Endothelial cell of umbilical vein (primary cell): ENCODE data around the gene TCF25. TPM values are rescaled to one million over a fixed set of nuclear protein-coding genes. Genes with fewer than 3 reads are reported as not detected.

Source experiments
- BruUV-seq: library from RNA; stranded (reverse); fragments of 400-500 nt; replicated peaks from 2 replicates; lab custom pipeline; 2021; lab: Mats Ljungman, UMichigan
- CTCF ChIA-PET: fragments of 300-600, 350-600 bp; sonication (Branson Sonifier 250); formaldehyde crosslinking; loops from one replicate; lab custom pipeline; 2021; ENCODE audit warnings: antibody characterized with exemption, inconsistent platforms; lab: Charles Lee
- POLR2A ChIA-PET: fragments of 300-600, 350-600 bp; sonication (Branson Sonifier 250); formaldehyde crosslinking; loops from one replicate; lab custom pipeline; 2021; ENCODE audit warnings: antibody characterized with exemption, inconsistent platforms; lab: Charles Lee
- DNase-seq: peaks from one replicate; pipeline ENCODE4 v3.0.0-alpha.2; 2011; ENCODE audit warnings: low read depth, low spot score
- FAIRE-seq: peaks from 2 replicates; lab custom pipeline; 2011; peaks lifted over from hg19 to GRCh38; lab: Jason Lieb, UNC
- H2AFZ ChIP-seq: 2 replicates; pipeline ENCODE4 v1.6.0; 2012; ENCODE audit warnings: low read depth, low read length, control low read depth, inconsistent platforms
- H3K27ac ChIP-seq: 2 replicates; pipeline ENCODE4 v1.5.1; 2011; ENCODE audit warnings: low read depth, mild to moderate bottlenecking, control low read depth, low read length, moderate library complexity; ENCODE audit not compliant: insufficient read depth
- H3K27me3 ChIP-seq, 2 experiments: 2 replicates each; pipeline versions ENCODE4 v1.6.0 to v1.6.1; 2011; ENCODE audit warnings: low read length in 2 of 2, mixed read lengths in 1 of 2; ENCODE audit not compliant: control insufficient read depth in 2 of 2, insufficient read depth in 2 of 2
- H3K36me3 ChIP-seq, 2 experiments: 2 replicates in 1 of 2; 3 replicates in 1 of 2; pipeline ENCODE4 v1.5.1; 2011; ENCODE audit warnings: low read length in 2 of 2, mild to moderate bottlenecking in 1 of 2, moderate library complexity in 1 of 2; ENCODE audit not compliant: control insufficient read depth in 2 of 2, insufficient read depth in 2 of 2; ENCODE audit errors: extremely low read depth in 1 of 2
- H3K4me1 ChIP-seq: 3 replicates; pipeline ENCODE4 v1.5.1; 2011; ENCODE audit warnings: mild to moderate bottlenecking, low read length; ENCODE audit not compliant: control insufficient read depth, insufficient read depth; ENCODE audit errors: extremely low read depth
- H3K4me2 ChIP-seq: 2 replicates; pipeline ENCODE4 v1.6.1; 2011; ENCODE audit warnings: low read length, control low read depth, mixed read lengths; ENCODE audit not compliant: insufficient read depth
- H3K4me3 ChIP-seq, 3 experiments: fragments of 200-600 bp in 1 of 3; sonication (generic), shearing (Covaris generic) in 1 of 3; replicated peaks in 1 of 3; 2 replicates each; pipeline ENCODE4 v1.5.1; 2011 to 2016; ENCODE audit warnings: control low read depth in 3 of 3, low read length in 3 of 3, mild to moderate bottlenecking in 2 of 3, inconsistent platforms in 1 of 3, low read depth in 1 of 3, moderate library complexity in 1 of 3; ENCODE audit not compliant: insufficient read depth in 1 of 3
- H3K79me2 ChIP-seq: 2 replicates; pipeline ENCODE4 v1.6.0; 2012; ENCODE audit warnings: low read length, inconsistent platforms; ENCODE audit not compliant: control insufficient read depth, insufficient read depth
- H3K9ac ChIP-seq: replicated peaks from 2 replicates; pipeline ENCODE3; 2011; ENCODE audit warnings: low read length, control low read depth; ENCODE audit not compliant: insufficient read depth; ENCODE audit errors: extremely low read depth
- H3K9me1 ChIP-seq: replicated peaks from 3 replicates; pipeline ENCODE4 v1.6.0; 2011; ENCODE audit warnings: mild to moderate bottlenecking, low read length; ENCODE audit not compliant: control insufficient read depth, insufficient read depth; ENCODE audit errors: extremely low read depth
- H3K9me3 ChIP-seq: replicated peaks from 2 replicates; pipeline ENCODE4 v1.5.1; 2012; ENCODE audit warnings: low read length, inconsistent platforms; ENCODE audit not compliant: control insufficient read depth, insufficient read depth
- H4K20me1 ChIP-seq: replicated peaks from 2 replicates; pipeline ENCODE3; 2011; ENCODE audit warnings: mild to moderate bottlenecking, low read length; ENCODE audit not compliant: control insufficient read depth, insufficient read depth; ENCODE audit errors: extremely low read depth
- CTCF ChIP-seq, 2 donors: IDR thresholded peaks; 1 replicate in 1 of 2; 2 replicates in 1 of 2; pipeline ENCODE4 v1.5.1; 2011; ENCODE audit warnings: low read length in 2 of 2, mild to moderate bottlenecking in 2 of 2, moderate library complexity in 2 of 2, control low read depth in 1 of 2, inconsistent platforms in 1 of 2, low read depth in 1 of 2; ENCODE audit not compliant: insufficient read depth in 1 of 2; ENCODE audit errors: extremely low read depth in 1 of 2
- EZH2 ChIP-seq: IDR thresholded peaks from 2 replicates; pipeline ENCODE4 v1.6.1; 2012; ENCODE audit warnings: borderline replicate concordance, low read depth, mild to moderate bottlenecking, moderate library complexity, low read length, inconsistent platforms; ENCODE audit not compliant: severe bottlenecking
- GATA2 ChIP-seq: IDR thresholded peaks from 2 replicates; pipeline ENCODE4 v1.7.0; 2011; ENCODE audit warnings: low read depth, mild to moderate bottlenecking, moderate library complexity, mixed read lengths, low read length; ENCODE audit not compliant: insufficient read length, insufficient read depth
- JUN ChIP-seq: IDR thresholded peaks from 2 replicates; pipeline ENCODE4 v1.6.1; 2011; ENCODE audit warnings: borderline replicate concordance, low read depth; ENCODE audit not compliant: insufficient read length, insufficient read depth
- MYC ChIP-seq: IDR thresholded peaks from one replicate; pipeline ENCODE4 v1.6.1; 2011; ENCODE audit warnings: mild to moderate bottlenecking, low read depth, low read length
- POLR2A ChIP-seq: IDR thresholded peaks from 2 replicates; pipeline ENCODE4 v1.6.1; 2012; ENCODE audit warnings: low read depth, mild to moderate bottlenecking, control low read depth, low read length
- POLR2AphosphoS5 ChIP-seq: IDR thresholded peaks from 2 replicates; pipeline ENCODE4 v1.6.1; 2012; ENCODE audit warnings: low read depth, mild to moderate bottlenecking, control low read depth, low read length, moderate library complexity; ENCODE audit not compliant: insufficient read depth
- dilution Hi-C: fragments of 300-500 bp; cut with MboI; formaldehyde crosslinking; loops from one replicate; pipeline ENCODE4 v1.15.0; 2019; ENCODE audit warnings: low sequenced_read_pairs; ENCODE audit not compliant: extremely low pct_ligation_motif_present
- intact Hi-C: fragments of 100-400 bp; cut with micrococcal nuclease; formaldehyde crosslinking; loops from one replicate; pipeline ENCODE4 v1.10.0; 2022
- polyA plus RNA-seq, 4 experiments: library from polyadenylated mRNA; depleted of rRNA in 3 of 4; stranded (reverse) in 3 of 4; unstranded in 1 of 4; fragments of >200 nt; gene quantifications; 2 replicates each; pipeline versions ENCODE4 v1.2.1 to v1.2.3, GENCODE V29; 2011 to 2012; ENCODE audit warnings: missing spikeins in 1 of 4
- total RNA-seq: library from RNA; stranded (reverse); gene quantifications from 2 replicates; pipeline ENCODE4 v1.2.3, GENCODE V29; 2021

Gene TCF25
- total and polyA plus RNA-seq, 2 donors (not counting 3 experiments of a cell fraction or from before 2014, with no cell fraction given), result 193 to 234 TPM

- ChIA-PET POLR2A (no interaction called here), CTCF (interaction anchor here (1.2 kb wide), 1 partner anchor 9 kb away, joined by 3 read pairs; no protein-coding TSS in a partner anchor)
- H3K9me3 ChIP-seq, result peaks cover 2% of the 10 kb centered on the region
- H4K20me1 ChIP-seq, result peaks cover 1% of the 10 kb centered on the region
- no peak overlapping the region for H3K4me2 ChIP-seq
- H3K36me3 ChIP-seq, result peaks cover 0 to 2% of the 10 kb centered on the region in 2 experiments
- no peaks in the 10 kb centered on the region for H3K27me3 ChIP-seq
- no peak for FAIRE-seq
- no peaks in the 10 kb centered on the region for H3K9me1 ChIP-seq
- H3K27ac ChIP-seq, result no peak overlapping the region
- H3K4me3 ChIP-seq, result no peak overlapping the region
- no peak overlapping the region for H2AFZ ChIP-seq
- H3K9ac ChIP-seq, result no peak overlapping the region
- peaks cover 8% of the 10 kb centered on the region for H3K4me1 ChIP-seq
- H3K79me2 ChIP-seq, result peaks cover 7% of the 10 kb centered on the region
- dilution Hi-C loops (no loop called here), intact Hi-C loops (no loop called here)
- no peak for TF ChIP-seq POLR2A
- TF ChIP-seq MYC, result no peak
- no peak for TF ChIP-seq CTCF (IDR thresholded peaks at IDR 0.05; ENCODE audit: extremely low read depth in 1 of 2, insufficient read depth in 1 of 2, low read depth in 1 of 2, low read length in 2 of 2)
- no TSS peak for BruUV-seq
- no peak for DNase-seq
Observed at GRCh38 chr16:89869911-89870310, 3.5 kb upstream of the TCF25 start.

- FAIRE-seq (no peak), DNase-seq (no peak)
- Histone ChIP-seq H3K9me1 (no peaks in the 10 kb centered on the region), H3K4me3 (no peak overlapping the region), H3K9ac (no peak overlapping the region), H2AFZ (no peak overlapping the region), H3K36me3 (peaks cover 0 to 6% of the 10 kb centered on the region in 2 experiments), H3K79me2 (peaks cover 12% of the 10 kb centered on the region), H3K9me3 (peaks cover 2% of the 10 kb centered on the region), H3K4me1 (peaks cover 8% of the 10 kb centered on the region), H3K27me3 (no peaks in the 10 kb centered on the region), H4K20me1 (peaks cover 4% of the 10 kb centered on the region), H3K4me2 (no peak overlapping the region), H3K27ac (no peak overlapping the region)
- ChIA-PET CTCF (interaction anchor here (1.2 to 2.2 kb wide), 2 partner anchors 9 to 10 kb away, joined by 3 to 7 read pairs; no protein-coding TSS in a partner anchor), POLR2A (no interaction called here)
- no peak for TF ChIP-seq EZH2
- no peak for TF ChIP-seq JUN
- TF ChIP-seq POLR2AphosphoS5, result no peak
- TF ChIP-seq MYC, result no peak
- no peak for TF ChIP-seq CTCF (IDR thresholded peaks at IDR 0.05; ENCODE audit: extremely low read depth in 1 of 2, insufficient read depth in 1 of 2, low read depth in 1 of 2, low read length in 2 of 2)
- no peak for TF ChIP-seq GATA2
- intact Hi-C loops (no loop called here), dilution Hi-C loops (no loop called here)
- no TSS peak for BruUV-seq
Observed at GRCh38 chr16:89870440-89870839, 3.0 kb upstream of the TCF25 start.
